ENCODE data around the gene YIF1B. TPM values are rescaled to one million over a fixed set of nuclear protein-coding genes. Genes with fewer than 3 reads are reported as not detected.

Gene YIF1B
- total and polyA plus RNA-seq, 8 donors = 6.9 to 32.3 (median 14.3) TPM

- H3K4me3 ChIP-seq = no peak overlapping the region
- H3K27ac ChIP-seq = peak overlapping the region in 3 of 4 donors; percentile 64 to 85 (median 64)
- no peak for FAIRE-seq
- no peak for ATAC-seq
- DNase-seq = no peak
- H3K9me3 ChIP-seq = no peaks in the 10 kb centered on the region
- peaks cover 20 to 25% (median 24%) of the 10 kb centered on the region in 3 donors for H3K4me1 ChIP-seq
- TF ChIP-seq CTCF (IDR thresholded peaks at IDR 0.05) = no peak
- 69 to 71% methylated on average over 15 of the region's 15 CpGs for WGBS, 2 donors
- H3K27me3 ChIP-seq = no peaks in the 10 kb centered on the region
- peaks cover 0 to 29% (median 0%) of the 10 kb centered on the region in 3 donors for H3K36me3 ChIP-seq
- intact Hi-C loops (cut with DNase I) = no loop called here
These were observed 23.9 kb downstream of the YIF1B start for GRCh38 chr19:38291855-38292254.

DNA sequence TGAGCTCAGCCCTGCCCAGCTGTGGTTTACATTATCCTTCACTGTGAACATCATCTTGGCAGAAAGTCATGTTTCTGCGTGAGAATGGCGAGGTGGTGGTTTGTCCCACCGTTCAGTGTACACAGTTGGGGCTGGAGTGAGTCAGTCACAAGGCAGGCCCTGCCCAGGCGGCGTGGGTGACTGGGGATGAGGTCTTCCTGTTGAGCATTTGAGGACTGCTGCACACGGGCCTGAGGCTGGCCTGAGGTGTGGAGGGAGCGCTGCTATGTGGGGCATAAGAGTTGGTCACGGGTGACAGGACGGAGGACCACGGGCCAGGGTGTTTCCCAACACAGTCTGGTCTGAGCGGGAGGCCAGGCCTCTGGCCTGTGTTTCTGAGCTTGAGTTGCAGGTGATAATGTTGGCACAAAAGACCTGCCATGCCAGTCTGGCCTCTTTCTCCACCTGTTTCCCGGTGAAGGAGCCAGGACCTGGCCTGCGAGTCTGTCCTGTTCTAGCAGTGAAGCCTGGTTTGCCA, 25.1 kb downstream of the YIF1B start:
- DNase-seq (peak; percentile 76 to 91 (median 84)), FAIRE-seq (no peak), ATAC-seq (peak; percentile 87 to 93 (median 92))
- TF ChIP-seq CTCF (IDR thresholded peaks at IDR 0.05) = no peak
- intact Hi-C loops (cut with DNase I) = no loop called here
- peak overlapping the region; percentile 64 to 85 (median 64) for H3K27ac ChIP-seq
- 23 to 31% methylated on average over 13 of the region's 13 CpGs for WGBS, 2 donors
- peaks cover 20 to 25% (median 24%) of the 10 kb centered on the region in 3 donors for H3K4me1 ChIP-seq
- H3K36me3 ChIP-seq = peaks cover 0 to 29% (median 0%) of the 10 kb centered on the region in 3 donors
- H3K4me3 ChIP-seq = no peak overlapping the region
- no peaks in the 10 kb centered on the region for H3K27me3 ChIP-seq
- no peaks in the 10 kb centered on the region for H3K9me3 ChIP-seq

DNA sequence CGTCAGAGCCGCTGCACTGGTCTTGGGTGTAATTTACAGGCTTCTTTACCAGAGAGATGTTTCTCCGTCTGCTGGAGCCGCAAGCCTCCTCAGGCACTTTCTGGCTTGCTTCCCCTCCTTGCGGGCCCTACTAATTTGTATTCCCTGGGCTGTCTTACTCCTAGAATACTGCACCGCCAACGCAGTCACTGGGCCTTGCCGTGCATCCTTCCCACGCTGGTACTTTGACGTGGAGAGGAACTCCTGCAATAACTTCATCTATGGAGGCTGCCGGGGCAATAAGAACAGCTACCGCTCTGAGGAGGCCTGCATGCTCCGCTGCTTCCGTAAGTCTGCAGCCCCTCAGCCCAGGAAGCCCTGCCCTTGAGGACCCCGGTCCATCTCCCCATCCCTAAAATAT, 25.8 kb downstream of the YIF1B start:
- DNase-seq = no peak
- no peak overlapping the region for H3K4me3 ChIP-seq
- WGBS, 2 donors = 93 to 97% methylated on average over 15 of the region's 15 CpGs
- FAIRE-seq = no peak
- ATAC-seq = no peak
- TF ChIP-seq CTCF (IDR thresholded peaks at IDR 0.05) = no peak
- peaks cover 20 to 25% (median 24%) of the 10 kb centered on the region in 3 donors for H3K4me1 ChIP-seq
- H3K9me3 ChIP-seq = no peaks in the 10 kb centered on the region
- H3K36me3 ChIP-seq = peaks cover 0 to 29% (median 0%) of the 10 kb centered on the region in 3 donors
- H3K27me3 ChIP-seq = no peaks in the 10 kb centered on the region
- peak overlapping the region; percentile 64 to 85 (median 64) for H3K27ac ChIP-seq
- intact Hi-C loops (cut with DNase I) = no loop called here

GRCh38 chr19:38288123-38288855, 27.5 kb downstream of the YIF1B start:
- intact Hi-C loops (cut with DNase I) = no loop called here
- peaks cover 0 to 27% (median 0%) of the 10 kb centered on the region in 3 donors for H3K36me3 ChIP-seq
- H3K27me3 ChIP-seq = no peaks in the 10 kb centered on the region
- no peak overlapping the region for H3K4me3 ChIP-seq
- ATAC-seq (no peak), DNase-seq (no peak), FAIRE-seq (no peak)
- H3K4me1 ChIP-seq = peaks cover 20 to 25% (median 24%) of the 10 kb centered on the region in 3 donors
- no peak for TF ChIP-seq CTCF (IDR thresholded peaks at IDR 0.05)
- no peaks in the 10 kb centered on the region for H3K9me3 ChIP-seq
- H3K27ac ChIP-seq = no peak overlapping the region
- 88 to 92% methylated on average over 13 to 16 of the region's 16 CpGs for WGBS, 2 donors

DNA sequence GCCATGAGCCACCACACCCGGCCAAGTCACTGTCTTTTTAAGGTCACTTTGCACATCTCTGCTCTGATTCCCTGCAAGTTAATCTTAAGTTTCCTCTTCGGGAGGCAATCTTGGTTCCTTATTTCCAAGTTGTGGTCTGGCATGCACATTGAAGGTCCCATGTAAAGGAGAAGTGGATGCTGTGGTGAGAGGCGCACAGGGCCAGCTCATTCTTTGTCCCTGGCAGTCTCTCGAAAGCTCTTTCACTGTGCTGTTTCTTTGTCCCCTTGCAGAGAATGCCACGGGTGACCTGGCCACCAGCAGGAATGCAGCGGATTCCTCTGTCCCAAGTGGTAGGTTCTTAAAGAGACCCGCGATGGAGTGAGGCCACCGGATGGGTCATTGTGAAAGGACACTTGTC, 28.1 kb downstream of the YIF1B start:
- TF ChIP-seq CTCF (IDR thresholded peaks at IDR 0.05) = no peak
- no peak for FAIRE-seq
- ATAC-seq = no peak
- Histone ChIP-seq H3K9me3 (no peaks in the 10 kb centered on the region), H3K4me3 (no peak overlapping the region), H3K27ac (no peak overlapping the region), H3K27me3 (no peaks in the 10 kb centered on the region), H3K36me3 (peaks cover 0 to 22% (median 0%) of the 10 kb centered on the region in 3 donors), H3K4me1 (peaks cover 20 to 27% (median 24%) of the 10 kb centered on the region in 3 donors)
- intact Hi-C loops (cut with DNase I) = no loop called here
- WGBS, 2 donors = 78 to 87% methylated on average over 9 of the region's 9 CpGs
- no peak for DNase-seq

All from pancreas (tissue), 10 donors.